OCI-LY3 (cell line): ENCODE measurements around the gene DGKG.

Experiments used
- EZH2phosphoT487 ChIP-seq: fragments of 200-600 bp; shearing (Covaris generic); IDR thresholded peaks from 2 replicates; pipeline ENCODE4 v1.6.1; 2018; ENCODE audit warnings: antibody characterized with exemption, mixed run types, low read depth
- TF ChIP-seq, protein P1 (sequence below): fragments of 200-600, 300-600 bp; sonication (generic); IDR thresholded peaks from 2 replicates; pipeline ENCODE4 v1.5.1; 2014; ENCODE audit warnings: antibody characterized with exemption, low read length, low read depth

DNA sequence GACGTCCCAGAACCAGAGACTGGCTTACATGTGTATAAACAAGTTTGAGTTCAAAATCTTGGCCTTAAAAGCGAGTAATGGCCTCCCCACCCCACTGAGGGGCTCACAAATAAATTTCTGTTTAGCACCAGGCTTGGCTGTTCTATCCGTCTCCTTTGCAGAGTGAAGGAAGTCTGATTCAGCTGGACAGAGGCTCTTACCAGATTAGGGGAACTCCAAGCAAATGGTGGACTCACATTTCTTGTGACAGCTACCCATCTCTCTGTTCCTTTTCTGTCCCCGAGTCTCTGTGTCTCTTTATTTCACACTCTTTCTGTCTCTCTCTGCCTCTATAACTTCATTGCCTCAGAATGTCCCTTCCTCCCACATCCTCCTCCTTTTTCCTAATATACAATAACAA is 62.7 kb downstream of the DGKG start:
- TF ChIP-seq EZH2phosphoT487: no peak
- TF ChIP-seq, protein P1, sequence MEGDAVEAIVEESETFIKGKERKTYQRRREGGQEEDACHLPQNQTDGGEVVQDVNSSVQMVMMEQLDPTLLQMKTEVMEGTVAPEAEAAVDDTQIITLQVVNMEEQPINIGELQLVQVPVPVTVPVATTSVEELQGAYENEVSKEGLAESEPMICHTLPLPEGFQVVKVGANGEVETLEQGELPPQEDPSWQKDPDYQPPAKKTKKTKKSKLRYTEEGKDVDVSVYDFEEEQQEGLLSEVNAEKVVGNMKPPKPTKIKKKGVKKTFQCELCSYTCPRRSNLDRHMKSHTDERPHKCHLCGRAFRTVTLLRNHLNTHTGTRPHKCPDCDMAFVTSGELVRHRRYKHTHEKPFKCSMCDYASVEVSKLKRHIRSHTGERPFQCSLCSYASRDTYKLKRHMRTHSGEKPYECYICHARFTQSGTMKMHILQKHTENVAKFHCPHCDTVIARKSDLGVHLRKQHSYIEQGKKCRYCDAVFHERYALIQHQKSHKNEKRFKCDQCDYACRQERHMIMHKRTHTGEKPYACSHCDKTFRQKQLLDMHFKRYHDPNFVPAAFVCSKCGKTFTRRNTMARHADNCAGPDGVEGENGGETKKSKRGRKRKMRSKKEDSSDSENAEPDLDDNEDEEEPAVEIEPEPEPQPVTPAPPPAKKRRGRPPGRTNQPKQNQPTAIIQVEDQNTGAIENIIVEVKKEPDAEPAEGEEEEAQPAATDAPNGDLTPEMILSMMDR: no peak
